Lower lobe of right lung (tissue), 2 donors: ENCODE results near the gene UPF2. TPM values are rescaled to one million over a fixed set of nuclear protein-coding genes. Genes with fewer than 3 reads are reported as not detected.

ENCODE experiments used
- ATAC-seq, 2 donors: fragments of 200-7000 bp; cut with Tn5 transposase; one replicate each; pipeline ENCODE4 v1.9.1; 2020 to 2022; ENCODE audit warnings: mild to moderate bottlenecking in 2 of 2, moderate library complexity in 2 of 2
- DNase-seq: peaks from one replicate; pipeline ENCODE4 v3.0.0-alpha.2; 2020
- H3K27ac ChIP-seq: fragments of 200-600 bp; one replicate; pipeline ENCODE4 v1.8.0; 2022
- H3K27me3 ChIP-seq: fragments of 200-600 bp; one replicate; pipeline ENCODE4 v1.8.0; 2022; ENCODE audit warnings: low read depth
- H3K36me3 ChIP-seq: fragments of 200-600 bp; one replicate; pipeline ENCODE4 v1.8.0; 2022; ENCODE audit warnings: mild to moderate bottlenecking
- H3K4me1 ChIP-seq: fragments of 200-600 bp; one replicate; pipeline ENCODE4 v1.8.0; 2022
- H3K4me3 ChIP-seq: fragments of 200-600 bp; one replicate; pipeline ENCODE4 v1.8.0; 2022; ENCODE audit warnings: mild to moderate bottlenecking
- H3K9me3 ChIP-seq: fragments of 200-600 bp; one replicate; pipeline ENCODE4 v1.8.0; 2022
- intact Hi-C: fragments of 100-400 bp; cut with DNase I; formaldehyde crosslinking; loops from one replicate; pipeline ENCODE4 v1.11.0; 2022
- total RNA-seq: library from RNA; stranded (reverse); fragmentation: NEBNext Ultra II Directional; extraction: Animal tissue kit (Norgen Biotek cat#: 25700); gene quantifications from one replicate; pipeline ENCODE4 v1.2.1, GENCODE V29; 2021
- TF ChIP-seq, protein P1 (sequence below): fragments of 200-600 bp; IDR thresholded peaks from one replicate; pipeline ENCODE4 v1.8.0; 2022; ENCODE audit warnings: antibody characterized with exemption, mild to moderate bottlenecking
- donor health status: DM: no; HTN: yes; CAD: no; lungs with severe emphysema.

Gene UPF2
- total RNA-seq, 1 donor from 2014 or later = 21.0 TPM

DNA sequence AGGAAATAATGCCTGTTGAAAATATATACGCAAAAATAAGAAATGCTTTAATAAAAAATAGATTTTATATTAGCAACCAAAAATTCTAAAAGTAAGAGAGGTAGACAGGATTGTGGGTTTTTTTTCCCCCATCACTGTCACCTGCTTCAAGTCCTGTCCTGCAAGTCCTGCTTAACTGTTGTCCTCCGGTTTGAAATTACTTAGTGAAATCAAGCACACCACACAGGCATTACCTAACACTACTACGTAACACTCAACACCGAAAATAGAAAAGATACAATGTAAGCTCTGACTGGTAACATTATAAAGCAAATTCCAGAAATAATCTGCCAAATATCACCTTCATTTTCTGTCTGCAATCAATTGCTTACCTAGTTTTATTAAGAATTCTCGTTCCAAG lies 90.9 kb downstream of the UPF2 start:
- peaks cover 67% of the 10 kb centered on the region for H3K36me3 ChIP-seq
- H3K4me1 ChIP-seq = no peaks in the 10 kb centered on the region
- no peak for ATAC-seq
- H3K4me3 ChIP-seq = no peak overlapping the region
- H3K9me3 ChIP-seq = no peaks in the 10 kb centered on the region
- no peak for DNase-seq
- no peaks in the 10 kb centered on the region for H3K27me3 ChIP-seq
- intact Hi-C loops = no loop called here
- TF ChIP-seq, protein P1, sequence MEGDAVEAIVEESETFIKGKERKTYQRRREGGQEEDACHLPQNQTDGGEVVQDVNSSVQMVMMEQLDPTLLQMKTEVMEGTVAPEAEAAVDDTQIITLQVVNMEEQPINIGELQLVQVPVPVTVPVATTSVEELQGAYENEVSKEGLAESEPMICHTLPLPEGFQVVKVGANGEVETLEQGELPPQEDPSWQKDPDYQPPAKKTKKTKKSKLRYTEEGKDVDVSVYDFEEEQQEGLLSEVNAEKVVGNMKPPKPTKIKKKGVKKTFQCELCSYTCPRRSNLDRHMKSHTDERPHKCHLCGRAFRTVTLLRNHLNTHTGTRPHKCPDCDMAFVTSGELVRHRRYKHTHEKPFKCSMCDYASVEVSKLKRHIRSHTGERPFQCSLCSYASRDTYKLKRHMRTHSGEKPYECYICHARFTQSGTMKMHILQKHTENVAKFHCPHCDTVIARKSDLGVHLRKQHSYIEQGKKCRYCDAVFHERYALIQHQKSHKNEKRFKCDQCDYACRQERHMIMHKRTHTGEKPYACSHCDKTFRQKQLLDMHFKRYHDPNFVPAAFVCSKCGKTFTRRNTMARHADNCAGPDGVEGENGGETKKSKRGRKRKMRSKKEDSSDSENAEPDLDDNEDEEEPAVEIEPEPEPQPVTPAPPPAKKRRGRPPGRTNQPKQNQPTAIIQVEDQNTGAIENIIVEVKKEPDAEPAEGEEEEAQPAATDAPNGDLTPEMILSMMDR = no peak
- no peak overlapping the region for H3K27ac ChIP-seq

GRCh38 chr10:11950325-11951018 lies 92.1 kb downstream of the UPF2 start:
- ATAC-seq = no peak
- no peak for DNase-seq
- no peaks in the 10 kb centered on the region for H3K4me1 ChIP-seq
- TF ChIP-seq, protein P1 = no peak
- H3K27me3 ChIP-seq = no peaks in the 10 kb centered on the region
- no peak overlapping the region for H3K27ac ChIP-seq
- intact Hi-C loops = no loop called here
- H3K4me3 ChIP-seq = no peak overlapping the region
- peaks cover 55% of the 10 kb centered on the region for H3K36me3 ChIP-seq
- no peaks in the 10 kb centered on the region for H3K9me3 ChIP-seq

- Histone ChIP-seq H3K36me3 (peaks cover 54% of the 10 kb centered on the region), H3K4me1 (no peaks in the 10 kb centered on the region), H3K9me3 (no peaks in the 10 kb centered on the region), H3K27me3 (no peaks in the 10 kb centered on the region), H3K27ac (no peak overlapping the region), H3K4me3 (no peak overlapping the region)
- no peak for ATAC-seq
- TF ChIP-seq, protein P1 = no peak
- DNase-seq = no peak
- intact Hi-C loops = no loop called here
These were observed 93.5 kb downstream of the UPF2 start for GRCh38 chr10:11949152-11949551.

GRCh38 chr10:11946652-11947051 lies 96.0 kb downstream of the UPF2 start:
- no peak for DNase-seq
- ATAC-seq = no peak
- Histone ChIP-seq H3K27me3 (no peaks in the 10 kb centered on the region), H3K4me3 (no peak overlapping the region), H3K27ac (no peak overlapping the region), H3K36me3 (peaks cover 50% of the 10 kb centered on the region), H3K4me1 (no peaks in the 10 kb centered on the region), H3K9me3 (no peaks in the 10 kb centered on the region)
- TF ChIP-seq, protein P1 = no peak
- intact Hi-C loops = no loop called here

DNA sequence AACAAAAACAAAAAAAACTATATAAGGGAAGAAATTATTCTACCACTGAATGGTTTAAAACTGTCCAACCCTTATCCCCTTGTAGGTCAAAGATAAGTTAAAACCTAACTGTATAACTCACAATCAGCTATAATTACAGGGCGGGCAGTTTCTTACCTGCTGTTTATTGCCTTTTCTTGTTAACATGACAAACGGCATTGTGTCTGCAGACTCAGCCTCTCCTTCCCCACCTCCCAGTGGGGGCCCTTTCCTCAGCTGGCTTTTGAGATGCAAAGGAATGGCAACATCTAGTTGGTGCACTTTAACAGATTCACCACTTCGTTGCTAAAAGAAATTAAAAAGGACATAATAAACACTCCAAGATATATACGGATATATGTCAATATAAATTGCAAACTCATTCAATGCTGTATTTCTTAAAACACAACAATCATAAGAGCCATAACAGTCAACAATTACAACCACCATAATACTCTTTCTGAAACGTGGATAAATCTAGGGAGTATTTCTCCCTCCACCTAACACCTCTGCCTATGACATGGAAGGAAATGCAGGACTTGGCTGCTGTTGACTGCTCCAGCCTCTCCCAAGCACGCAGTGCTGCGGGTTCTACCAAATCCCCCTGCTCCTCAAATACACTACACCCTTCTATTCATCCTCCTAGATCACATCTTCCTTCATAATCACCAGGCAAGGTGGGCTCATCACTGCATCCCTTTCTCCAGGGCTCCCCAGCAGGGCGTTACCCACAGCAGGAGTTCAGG lies 106.0 kb downstream of the UPF2 start:
- Histone ChIP-seq H3K27ac (no peak overlapping the region), H3K4me3 (no peak overlapping the region), H3K27me3 (no peaks in the 10 kb centered on the region), H3K36me3 (peaks cover 62% of the 10 kb centered on the region), H3K9me3 (no peaks in the 10 kb centered on the region), H3K4me1 (no peaks in the 10 kb centered on the region)
- ATAC-seq (no peak), DNase-seq (no peak)
- intact Hi-C loops = no loop called here
- TF ChIP-seq, protein P1 = no peak
